Measurements from ENCODE around the gene ARID1A. TPM values are rescaled to one million over a fixed set of nuclear protein-coding genes. Genes with fewer than 3 reads are reported as not detected.
A peak's percentile ranks its signal among the peaks of the same experiment; 100 is the strongest.

Gene ARID1A
- total RNA-seq, 2 donors from 2014 or later, result 32.7 to 48.8 TPM

DNA sequence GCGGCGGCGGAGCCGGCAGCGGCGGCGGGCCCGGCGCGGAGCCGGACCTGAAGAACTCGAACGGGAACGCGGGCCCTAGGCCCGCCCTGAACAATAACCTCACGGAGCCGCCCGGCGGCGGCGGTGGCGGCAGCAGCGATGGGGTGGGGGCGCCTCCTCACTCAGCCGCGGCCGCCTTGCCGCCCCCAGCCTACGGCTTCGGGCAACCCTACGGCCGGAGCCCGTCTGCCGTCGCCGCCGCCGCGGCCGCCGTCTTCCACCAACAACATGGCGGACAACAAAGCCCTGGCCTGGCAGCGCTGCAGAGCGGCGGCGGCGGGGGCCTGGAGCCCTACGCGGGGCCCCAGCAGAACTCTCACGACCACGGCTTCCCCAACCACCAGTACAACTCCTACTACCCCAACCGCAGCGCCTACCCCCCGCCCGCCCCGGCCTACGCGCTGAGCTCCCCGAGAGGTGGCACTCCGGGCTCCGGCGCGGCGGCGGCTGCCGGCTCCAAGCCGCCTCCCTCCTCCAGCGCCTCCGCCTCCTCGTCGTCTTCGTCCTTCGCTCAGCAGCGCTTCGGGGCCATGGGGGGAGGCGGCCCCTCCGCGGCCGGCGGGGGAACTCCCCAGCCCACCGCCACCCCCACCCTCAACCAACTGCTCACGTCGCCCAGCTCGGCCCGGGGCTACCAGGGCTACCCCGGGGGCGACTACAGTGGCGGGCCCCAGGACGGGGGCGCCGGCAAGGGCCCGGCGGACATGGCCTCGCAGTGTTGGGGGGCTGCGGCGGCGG lies 1.0 kb downstream of the ARID1A start:
- Histone ChIP-seq H3K27ac (peak overlapping the region; percentile 96 to 97), H3K9me3 (no peaks in the 10 kb centered on the region), H3K4me3 (peak overlapping the region; percentile 88 to 93), H3K36me3 (no peaks in the 10 kb centered on the region), H3K27me3 (no peaks in the 10 kb centered on the region), H3K4me1 (peaks cover 8 to 59% of the 10 kb centered on the region in 2 donors)
- TF ChIP-seq CTCF (IDR thresholded peaks at IDR 0.05), result no peak
- DNase-seq (ENCODE audit: low spot score), result no peak

DNA sequence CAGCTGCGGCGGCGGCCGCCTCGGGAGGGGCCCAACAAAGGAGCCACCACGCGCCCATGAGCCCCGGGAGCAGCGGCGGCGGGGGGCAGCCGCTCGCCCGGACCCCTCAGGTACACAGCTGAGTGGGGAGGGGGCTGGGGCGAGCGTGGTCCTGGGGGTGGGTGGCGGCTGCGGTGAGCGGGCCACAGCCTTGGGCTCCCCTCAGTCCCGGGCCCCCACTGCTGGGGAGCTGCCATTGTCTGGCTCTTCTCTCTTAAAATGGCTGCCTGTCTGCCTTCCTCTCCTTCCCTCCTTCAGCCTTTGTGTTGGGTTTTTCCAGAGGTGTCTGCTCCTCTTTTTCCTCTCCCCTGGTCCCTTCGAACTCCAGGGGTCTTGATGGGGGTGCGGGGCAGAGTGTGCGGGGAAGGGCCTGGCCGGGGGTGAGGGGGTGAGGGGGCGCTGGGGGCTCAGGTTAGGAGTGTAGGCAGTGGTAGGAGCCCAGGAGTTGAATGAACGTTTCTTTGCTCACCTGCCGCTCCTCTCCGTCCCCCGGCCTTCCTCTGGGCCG lies 1.7 kb downstream of the ARID1A start:
- no peak for DNase-seq (ENCODE audit: low spot score)
- no peak for TF ChIP-seq CTCF (IDR thresholded peaks at IDR 0.05)
- Histone ChIP-seq H3K36me3 (no peaks in the 10 kb centered on the region), H3K4me1 (peaks cover 3 to 63% of the 10 kb centered on the region in 2 donors), H3K27ac (peak overlapping the region; percentile 96 to 97), H3K9me3 (no peaks in the 10 kb centered on the region), H3K27me3 (no peaks in the 10 kb centered on the region), H3K4me3 (peak overlapping the region; percentile 88 to 93)

GRCh38 chr1:26697978-26698849 lies 2.4 kb downstream of the ARID1A start:
- Histone ChIP-seq H3K27ac (peak overlapping the region; percentile 96 to 97), H3K27me3 (no peaks in the 10 kb centered on the region), H3K4me1 (peaks cover 3 to 70% of the 10 kb centered on the region in 2 donors), H3K36me3 (no peaks in the 10 kb centered on the region), H3K9me3 (no peaks in the 10 kb centered on the region), H3K4me3 (peak overlapping the region; percentile 88 to 93)
- TF ChIP-seq CTCF (IDR thresholded peaks at IDR 0.05), result no peak
- peak; percentile 72 for DNase-seq (ENCODE audit: low spot score)

DNA sequence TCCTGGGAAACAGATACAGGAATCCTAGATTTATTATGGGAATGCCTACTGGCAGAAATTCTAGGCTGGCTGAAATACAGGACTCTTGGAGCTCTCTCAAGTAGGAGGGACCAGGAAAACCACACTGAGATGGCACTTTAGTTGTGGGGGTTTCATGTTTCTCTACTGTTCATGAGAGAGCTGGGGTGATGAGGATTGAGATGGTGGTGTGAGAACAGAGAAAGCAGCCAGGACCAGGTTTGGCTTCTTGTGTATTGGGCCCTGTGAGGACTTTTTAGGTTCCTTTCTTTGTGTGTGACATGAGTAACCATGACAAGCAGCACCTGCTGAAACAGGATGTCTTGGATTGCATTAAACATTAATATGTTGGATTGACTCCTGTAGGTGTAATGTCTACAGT lies 4.9 kb downstream of the ARID1A start:
- Histone ChIP-seq H3K9me3 (no peaks in the 10 kb centered on the region), H3K36me3 (no peaks in the 10 kb centered on the region), H3K4me3 (no peak overlapping the region), H3K4me1 (peaks cover 0 to 75% of the 10 kb centered on the region in 2 donors), H3K27me3 (no peaks in the 10 kb centered on the region), H3K27ac (peak overlapping the region in 1 of 2 donors; percentile 97)
- TF ChIP-seq CTCF (IDR thresholded peaks at IDR 0.05), result no peak
- DNase-seq (ENCODE audit: low spot score), result no peak

GRCh38 chr1:26701266-26701994 lies 5.6 kb downstream of the ARID1A start:
- no peaks in the 10 kb centered on the region for H3K9me3 ChIP-seq
- peak overlapping the region in 1 of 2 donors; percentile 97 for H3K27ac ChIP-seq
- H3K36me3 ChIP-seq, result no peaks in the 10 kb centered on the region
- H3K27me3 ChIP-seq, result no peaks in the 10 kb centered on the region
- no peak for TF ChIP-seq CTCF (IDR thresholded peaks at IDR 0.05)
- H3K4me3 ChIP-seq, result no peak overlapping the region
- DNase-seq (ENCODE audit: low spot score), result no peak
- H3K4me1 ChIP-seq, result peaks cover 0 to 82% of the 10 kb centered on the region in 2 donors

Data from right atrium auricular region (tissue), 2 donors.